22Rv1 (cell line): ENCODE results near the gene SHROOM2.
A peak's percentile ranks its signal among the peaks of the same experiment; 100 is the strongest.

Experiments used
- H3K27ac ChIP-seq: fragments of 450-650 bp; 2 replicates; pipeline ENCODE4 v1.5.1; 2017
- CTCF ChIP-seq: fragments of 450-650 bp; IDR thresholded peaks from 2 replicates; pipeline ENCODE4 v1.5.1; 2017; ENCODE audit warnings: mild to moderate bottlenecking
- ZFX ChIP-seq: fragments of 450-650 bp; IDR thresholded peaks from 2 replicates; pipeline ENCODE4 v1.6.1; 2017; ENCODE audit warnings: antibody characterized with exemption, borderline replicate concordance

The SHROOM2 gene

GRCh38 chrX:9876201-9876600, 90.0 kb downstream of the SHROOM2 start:
- no peak for TF ChIP-seq CTCF
- no peak for TF ChIP-seq ZFX
- H3K27ac ChIP-seq = no peak overlapping the region

GRCh38 chrX:9878146-9878820, 92.1 kb downstream of the SHROOM2 start:
- no peak for TF ChIP-seq ZFX
- no peak for TF ChIP-seq CTCF
- no peak overlapping the region for H3K27ac ChIP-seq

GRCh38 chrX:9880237-9880636, 94.0 kb downstream of the SHROOM2 start:
- TF ChIP-seq ZFX (no peak), CTCF (no peak)
- H3K27ac ChIP-seq = no peak overlapping the region

- TF ChIP-seq ZFX (no peak), CTCF (no peak)
- no peak overlapping the region for H3K27ac ChIP-seq
Measured at GRCh38 chrX:9880870-9881269, 94.6 kb downstream of the SHROOM2 start.

GRCh38 chrX:9882669-9883446, 96.6 kb downstream of the SHROOM2 start:
- no peak overlapping the region for H3K27ac ChIP-seq
- TF ChIP-seq ZFX (no peak), CTCF (no peak)

GRCh38 chrX:9884031-9884779, 98.0 kb downstream of the SHROOM2 start:
- no peak overlapping the region for H3K27ac ChIP-seq
- TF ChIP-seq ZFX (no peak), CTCF (no peak)

GRCh38 chrX:9885150-9885549, 98.9 kb downstream of the SHROOM2 start:
- TF ChIP-seq CTCF (peak; percentile 73), ZFX (no peak)
- H3K27ac ChIP-seq = no peak overlapping the region
